OCI-LY7 (cell line): Measurements from ENCODE around the gene PAX2.

Experiments used
- CTCF ChIP-seq: fragments of 200-600 bp; sonication (generic); conservative IDR thresholded peaks from 2 replicates; pipeline ENCODE4 v1.5.1; 2014; ENCODE audit warnings: mild to moderate bottlenecking, antibody characterized with exemption, low read length, moderate library complexity, mixed read lengths
- EZH2phosphoT487 ChIP-seq: fragments of 200-600 bp; sonication (generic); IDR thresholded peaks from 2 replicates; pipeline ENCODE4 v1.6.1; 2018; ENCODE audit warnings: low read depth, borderline replicate concordance, mild to moderate bottlenecking, mixed run types, antibody characterized with exemption, low read length, moderate library complexity, mixed read lengths

- TF ChIP-seq CTCF (no peak), EZH2phosphoT487 (no peak)
Measured at GRCh38 chr10:100735337-100736143, 9.8 kb upstream of the PAX2 start.
